Loucy (cell line): ENCODE results near the gene MAGEA9.

ENCODE experiments used
- H2AFZ ChIP-seq: fragments of 200-600 bp; sonication (generic); 2 replicates; pipeline ENCODE4 v1.6.0; 2016; ENCODE audit warnings: antibody characterized with exemption, mild to moderate bottlenecking, low read length, moderate library complexity
- H3F3A ChIP-seq: fragments of 200-600 bp; 2 replicates; pipeline ENCODE4 v1.6.0; 2016; ENCODE audit warnings: antibody characterized with exemption, low read depth, mild to moderate bottlenecking
- H3K27me3 ChIP-seq: fragments of 200-600 bp; sonication (generic); 2 replicates; pipeline ENCODE4 v1.6.1; 2014; ENCODE audit warnings: low read length, mild to moderate bottlenecking; ENCODE audit not compliant: insufficient read depth, poor library complexity, severe bottlenecking
- H3K36me3 ChIP-seq: fragments of 200-600 bp; sonication (generic); 2 replicates; pipeline ENCODE4 v1.6.1; 2016; ENCODE audit warnings: low read length; ENCODE audit not compliant: insufficient read depth
- H3K4me1 ChIP-seq: fragments of 200-600 bp; sonication (generic); 2 replicates; pipeline ENCODE4 v1.5.1; 2014; ENCODE audit warnings: low read length, mild to moderate bottlenecking; ENCODE audit not compliant: insufficient read depth, poor library complexity, severe bottlenecking
- H3K4me2 ChIP-seq: fragments of 200-600 bp; sonication (generic); 2 replicates; pipeline ENCODE4 v1.6.0; 2014; ENCODE audit warnings: antibody characterized with exemption, low read length, low read depth, mild to moderate bottlenecking; ENCODE audit not compliant: poor library complexity, severe bottlenecking
- H3K4me3 ChIP-seq: fragments of 200-600 bp; sonication (generic); 2 replicates; pipeline ENCODE4 v1.5.1; 2014; ENCODE audit warnings: low read length, mild to moderate bottlenecking, mixed read lengths; ENCODE audit not compliant: poor library complexity, severe bottlenecking
- H3K79me2 ChIP-seq: fragments of 200-600 bp; sonication (generic); 2 replicates; pipeline ENCODE4 v1.6.1; 2014; ENCODE audit warnings: low read length; ENCODE audit not compliant: insufficient read depth
- H3K9ac ChIP-seq: fragments of 200-600 bp; sonication (generic); 2 replicates; pipeline ENCODE4 v1.6.0; 2014; ENCODE audit warnings: mild to moderate bottlenecking, low read depth, low read length, moderate library complexity; ENCODE audit not compliant: poor library complexity, severe bottlenecking
- H3K9me2 ChIP-seq: fragments of 200-600 bp; sonication (generic); replicated peaks from 2 replicates; pipeline ENCODE4 v1.6.1; 2016; ENCODE audit warnings: low read depth, low read length, mixed read lengths
- H3K9me3 ChIP-seq: fragments of 200-600 bp; sonication (generic); 2 replicates; pipeline ENCODE4 v1.6.1; 2014; ENCODE audit warnings: mild to moderate bottlenecking, antibody characterized with exemption, low read length, low read depth; ENCODE audit not compliant: insufficient read depth
- H4K20me1 ChIP-seq: fragments of 200-600 bp; sonication (generic); 2 replicates; pipeline ENCODE4 v1.6.0; 2014; ENCODE audit warnings: antibody characterized with exemption, low read length, mild to moderate bottlenecking; ENCODE audit not compliant: insufficient read depth, poor library complexity, severe bottlenecking
- EZH2phosphoT487 ChIP-seq: fragments of 200-600 bp; IDR thresholded peaks from 2 replicates; pipeline ENCODE4 v1.6.1; 2018; ENCODE audit warnings: antibody characterized with exemption, mild to moderate bottlenecking, moderate library complexity, borderline replicate concordance
- TF ChIP-seq, protein P1 (sequence below): fragments of 200-600 bp; sonication (generic); conservative IDR thresholded peaks from 2 replicates; pipeline ENCODE4 v1.5.1; 2014; ENCODE audit warnings: mild to moderate bottlenecking, antibody characterized with exemption, low read length

Gene MAGEA9

GRCh38 chrX:149804102-149804501 lies 22.4 kb downstream of the MAGEA9 start:
- H3K4me2 ChIP-seq: no peak overlapping the region
- H3K4me1 ChIP-seq: no peaks in the 10 kb centered on the region
- H3K9me2 ChIP-seq: no peaks in the 10 kb centered on the region
- no peaks in the 10 kb centered on the region for H3F3A ChIP-seq
- no peaks in the 10 kb centered on the region for H3K36me3 ChIP-seq
- H3K4me3 ChIP-seq: no peak overlapping the region
- H3K9ac ChIP-seq: no peak overlapping the region
- H3K79me2 ChIP-seq: no peaks in the 10 kb centered on the region
- no peak overlapping the region for H2AFZ ChIP-seq
- H3K27me3 ChIP-seq: no peaks in the 10 kb centered on the region
- no peaks in the 10 kb centered on the region for H4K20me1 ChIP-seq
- TF ChIP-seq EZH2phosphoT487: no peak
- TF ChIP-seq, protein P1, sequence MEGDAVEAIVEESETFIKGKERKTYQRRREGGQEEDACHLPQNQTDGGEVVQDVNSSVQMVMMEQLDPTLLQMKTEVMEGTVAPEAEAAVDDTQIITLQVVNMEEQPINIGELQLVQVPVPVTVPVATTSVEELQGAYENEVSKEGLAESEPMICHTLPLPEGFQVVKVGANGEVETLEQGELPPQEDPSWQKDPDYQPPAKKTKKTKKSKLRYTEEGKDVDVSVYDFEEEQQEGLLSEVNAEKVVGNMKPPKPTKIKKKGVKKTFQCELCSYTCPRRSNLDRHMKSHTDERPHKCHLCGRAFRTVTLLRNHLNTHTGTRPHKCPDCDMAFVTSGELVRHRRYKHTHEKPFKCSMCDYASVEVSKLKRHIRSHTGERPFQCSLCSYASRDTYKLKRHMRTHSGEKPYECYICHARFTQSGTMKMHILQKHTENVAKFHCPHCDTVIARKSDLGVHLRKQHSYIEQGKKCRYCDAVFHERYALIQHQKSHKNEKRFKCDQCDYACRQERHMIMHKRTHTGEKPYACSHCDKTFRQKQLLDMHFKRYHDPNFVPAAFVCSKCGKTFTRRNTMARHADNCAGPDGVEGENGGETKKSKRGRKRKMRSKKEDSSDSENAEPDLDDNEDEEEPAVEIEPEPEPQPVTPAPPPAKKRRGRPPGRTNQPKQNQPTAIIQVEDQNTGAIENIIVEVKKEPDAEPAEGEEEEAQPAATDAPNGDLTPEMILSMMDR: no peak
- H3K9me3 ChIP-seq: no peaks in the 10 kb centered on the region

GRCh38 chrX:149807747-149808458 lies 26.2 kb downstream of the MAGEA9 start:
- TF ChIP-seq, protein P1: no peak
- no peak for TF ChIP-seq EZH2phosphoT487
- Histone ChIP-seq H3K36me3 (no peaks in the 10 kb centered on the region), H3K27me3 (no peaks in the 10 kb centered on the region)

DNA sequence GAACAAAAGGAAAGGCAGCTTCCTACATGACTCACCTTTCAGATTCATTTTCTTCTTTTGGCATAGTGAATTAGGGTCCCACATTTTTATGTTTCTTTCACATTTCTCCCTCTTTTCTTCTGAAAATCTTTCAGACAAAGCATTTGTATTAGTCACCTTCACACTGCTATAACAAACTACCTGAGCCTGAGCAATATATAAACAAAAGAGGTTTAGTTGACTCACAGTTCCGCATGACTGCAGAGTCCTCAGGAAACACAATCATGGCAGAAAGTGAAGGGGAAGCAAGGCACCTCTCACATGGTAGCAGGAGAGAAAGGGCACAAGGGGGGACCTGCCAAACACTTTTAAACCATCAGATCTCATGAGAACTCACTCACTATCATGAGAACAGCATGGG lies 36.9 kb downstream of the MAGEA9 start:
- H3K9me3 ChIP-seq: no peaks in the 10 kb centered on the region
- H2AFZ ChIP-seq: no peak overlapping the region
- no peaks in the 10 kb centered on the region for H4K20me1 ChIP-seq
- no peaks in the 10 kb centered on the region for H3K9me2 ChIP-seq
- H3K4me3 ChIP-seq: no peak overlapping the region
- no peaks in the 10 kb centered on the region for H3K79me2 ChIP-seq
- no peaks in the 10 kb centered on the region for H3F3A ChIP-seq
- TF ChIP-seq EZH2phosphoT487: no peak
- TF ChIP-seq, protein P1: no peak
- H3K27me3 ChIP-seq: no peaks in the 10 kb centered on the region
- H3K9ac ChIP-seq: no peak overlapping the region
- no peaks in the 10 kb centered on the region for H3K36me3 ChIP-seq
- no peak overlapping the region for H3K4me2 ChIP-seq
- no peaks in the 10 kb centered on the region for H3K4me1 ChIP-seq

More at GRCh38 chrX:149807747-149808458, 26.2 kb downstream of the MAGEA9 start:
- Histone ChIP-seq H3F3A (no peaks in the 10 kb centered on the region), H2AFZ (no peak overlapping the region), H3K9me2 (no peaks in the 10 kb centered on the region), H3K4me2 (no peak overlapping the region), H4K20me1 (no peaks in the 10 kb centered on the region), H3K79me2 (no peaks in the 10 kb centered on the region), H3K9me3 (no peaks in the 10 kb centered on the region), H3K4me3 (no peak overlapping the region), H3K9ac (no peak overlapping the region), H3K4me1 (no peaks in the 10 kb centered on the region)
